ENCODE data around the gene AFG3L2. TPM values are rescaled to one million over a fixed set of nuclear protein-coding genes. Genes with fewer than 3 reads are reported as not detected.

AFG3L2 gene
- total and polyA plus RNA-seq, 2 of the 8 experiments (the other 6 are each of a cell fraction or from before 2014, with no cell fraction given): 29.7 to 84.8 TPM

- Histone ChIP-seq H3K4ac (replicated peaks; ENCODE audit: insufficient read length, low read depth, low read length) (peak overlapping the region; percentile 66), H3K9me3 (ENCODE audit: insufficient read depth in 2 of 2, low read depth in 1 of 2, low read length in 1 of 2) (no peaks in the 10 kb centered on the region), H3K18ac (ENCODE audit: extremely low read depth, low read length) (peak overlapping the region; percentile 62), H2AK5ac (ENCODE audit: low read depth, low read length) (no peak overlapping the region), H2BK15ac (ENCODE audit: low read length) (peak overlapping the region; percentile 46; the same call in 1 of the 2 replicates), H2BK5ac (ENCODE audit: low read depth, low read length) (peak overlapping the region; percentile 52; the same call in 1 of the 2 replicates), H3K23me2 (ENCODE audit: low read depth, low read length) (peaks cover 13% of the 10 kb centered on the region), H3K79me2 (ENCODE audit: control insufficient read depth in 1 of 2, insufficient read depth in 2 of 2, low read length in 2 of 2) (no peaks in the 10 kb centered on the region), H3K79me1 (ENCODE audit: low read depth, low read length) (no peaks in the 10 kb centered on the region; the same call in 1 of the 2 replicates), H2BK120ac (replicated peaks; ENCODE audit: low read depth, low read length) (peak overlapping the region; percentile 28), H4K5ac (ENCODE audit: insufficient read length, low read depth, low read length) (no peak overlapping the region), H4K91ac (replicated peaks; ENCODE audit: insufficient read length, low read length) (peak overlapping the region; percentile 61), H4K20me1 (replicated peaks in 1 of 2; ENCODE audit: control insufficient read depth in 1 of 2, insufficient read depth in 2 of 2, low read length in 2 of 2) (no peaks in the 10 kb centered on the region), H2BK20ac (ENCODE audit: low read length) (peak overlapping the region; percentile 72; the same call in 1 of the 2 replicates), H3K4me2 (ENCODE audit: insufficient read depth in 1 of 2, low read depth in 2 of 2, low read length in 2 of 2) (peak overlapping the region; percentile 88 to 94), H3K27me3 (replicated peaks in 1 of 4; ENCODE audit: control insufficient read depth in 3 of 4, extremely low read depth in 1 of 4, insufficient read depth in 3 of 4, low read length in 3 of 4) (peaks cover 2 to 29% (median 20%) of the 10 kb centered on the region in 4 experiments; a peak in 6 of 7 replicates), H3K56ac (replicated peaks; ENCODE audit: insufficient read length, low read depth, low read length) (no peak overlapping the region), H2BK12ac (ENCODE audit: low read depth, low read length) (peak overlapping the region; percentile 35; the same call in 1 of the 2 replicates), H3K4me1 (replicated peaks in 1 of 4; ENCODE audit: control insufficient read depth in 3 of 4, insufficient read depth in 4 of 4, low read length in 3 of 4) (peaks cover 0 to 10% (median 6%) of the 10 kb centered on the region in 4 experiments; a peak in 5 of 7 replicates), H2AFZ (ENCODE audit: low read length) (no peak overlapping the region; the same call in 1 of the 2 replicates), H3K14ac (ENCODE audit: insufficient read length) (no peak overlapping the region), H3K4me3 (ENCODE audit: extremely low read depth in 1 of 4, insufficient read depth in 2 of 4, low read depth in 3 of 4, low read length in 4 of 4) (peak overlapping the region; percentile 31 to 63 (median 54)), H3K9ac (replicated peaks in 1 of 4; ENCODE audit: extremely low read depth in 1 of 4, low read depth in 3 of 4, low read length in 3 of 4) (no peak overlapping the region), H3K23ac (ENCODE audit: insufficient read length) (no peak overlapping the region), H3K36me3 (ENCODE audit: control insufficient read depth in 2 of 4, insufficient read depth in 4 of 4, low read length in 3 of 4) (no peaks in the 10 kb centered on the region), H3K27ac (ENCODE audit: low read depth, low read length) (no peak overlapping the region), H4K8ac (ENCODE audit: extremely low read depth, insufficient read depth, low read length) (no peak overlapping the region)
- FAIRE-seq (no peak), DNase-seq (ENCODE audit: low read depth in 1 of 2, low spot score in 2 of 2) (peak in 1 of 2 experiments; percentile 85)
- WGBS, 2 experiments (ENCODE audit: extremely low coverage in 1 of 2, insufficient coverage in 1 of 2, insufficient read length in 1 of 2, insufficient replicate concordance in 2 of 2, low coverage in 1 of 2, low lambda C conversion rate in 2 of 2, missing lambda C conversion rate in 1 of 2): 2% methylated on average over 37 of the region's 41 CpGs; no CpG with 5 or more reads in 1 of the 2 experiments
- ChIA-PET CTCF (ENCODE audit: partially characterized antibody) (interaction anchor here (0.7 to 3.8 kb wide), 12 partner anchors 9 to 236 kb away, joined by 3 to 20 read pairs (median 4); no protein-coding TSS in a partner anchor), POLR2A (ENCODE audit: partially characterized antibody) (interaction anchor here (0.9 to 7.1 kb wide), 15 partner anchors 9 to 415 kb away, joined by 3 to 49 read pairs (median 4); partner anchors contain the start of genes CEP76, PSMG2 and TUBB6)
- TF ChIP-seq EGR1 (IDR thresholded peaks at IDR 0.05; ENCODE audit: borderline replicate concordance, low read depth, low read length): peak; percentile 60; the same call in 1 of the 2 replicates
- TF ChIP-seq SIN3A (conservative IDR thresholded peaks at IDR 0.05 in 1 of 2, IDR thresholded peaks at IDR 0.05 in 1 of 2; ENCODE audit: low read depth in 1 of 2, low read length in 2 of 2): peak in 1 of 2 experiments; percentile 2; a peak in 1 of 4 replicates
- no peak for TF ChIP-seq HDAC2 (IDR thresholded peaks at IDR 0.05; ENCODE audit: borderline replicate concordance in 1 of 2, low read depth in 2 of 2, low read length in 2 of 2)
- TF ChIP-seq CTBP2 (IDR thresholded peaks at IDR 0.05; ENCODE audit: borderline replicate concordance, insufficient read depth, insufficient read length, low read length): no peak
- no peak for TF ChIP-seq BRCA1 (IDR thresholded peaks at IDR 0.05; ENCODE audit: low read depth, low read length)
- no peak for TF ChIP-seq MAFK (IDR thresholded peaks at IDR 0.05; ENCODE audit: low read depth, low read length)
- no peak for TF ChIP-seq NANOG (IDR thresholded peaks at IDR 0.05; ENCODE audit: insufficient read depth, low read depth, low read length, poor library complexity, severe bottlenecking)
- TF ChIP-seq SRF (IDR thresholded peaks at IDR 0.05; ENCODE audit: low read depth, low read length): no peak
- no peak for TF ChIP-seq POLR2A (IDR thresholded peaks at IDR 0.05; ENCODE audit: control extremely low read depth in 1 of 2, low read depth in 2 of 2, low read length in 2 of 2)
- TF ChIP-seq SIX5 (IDR thresholded peaks at IDR 0.05; ENCODE audit: low read depth, low read length): no peak
- TF ChIP-seq TEAD4 (IDR thresholded peaks at IDR 0.05; ENCODE audit: low read depth, low read length): no peak
Observed at GRCh38 chr18:12287684-12288402, 89.2 kb downstream of the AFG3L2 start.

Measured in H1 (cell line).